Transverse colon (tissue), 4 donors: Measurements from ENCODE around the gene CARD10. TPM values are rescaled to one million over a fixed set of nuclear protein-coding genes. Genes with fewer than 3 reads are reported as not detected.
A peak's percentile ranks its signal among the peaks of the same experiment; 100 is the strongest.

Experiments used
- DNase-seq: peaks from one replicate; pipeline ENCODE4 v3.0.0-alpha.2; 2019
- H3K27ac ChIP-seq, 4 donors: fragments of 200-600 bp; sonication (generic); 2 replicates each; pipeline ENCODE4 v1.5.1; 2016 to 2018; ENCODE audit warnings: inconsistent platforms in 4 of 4
- H3K27me3 ChIP-seq: fragments of 200-600 bp; sonication (generic); 2 replicates; pipeline ENCODE4 v1.5.1; 2017; ENCODE audit warnings: inconsistent platforms
- H3K36me3 ChIP-seq, 4 donors: fragments of 200-600 bp; sonication (generic); 2 replicates each; pipeline ENCODE4 v1.5.1; 2017 to 2019; ENCODE audit warnings: inconsistent platforms in 4 of 4
- H3K4me1 ChIP-seq, 4 donors: fragments of 200-600 bp; sonication (generic); 2 replicates each; pipeline ENCODE4 v1.5.1; 2017 to 2020; ENCODE audit warnings: inconsistent platforms in 4 of 4
- H3K4me3 ChIP-seq, 4 donors: fragments of 200-600 bp; sonication (generic); 1 replicate in 1 of 4; 2 replicates in 3 of 4; pipeline versions ENCODE4 v1.5.1 to v1.6.1; 2017 to 2019; ENCODE audit warnings: inconsistent platforms in 4 of 4
- H3K9me3 ChIP-seq, 2 donors: fragments of 200-600 bp; sonication (generic); 2 replicates each; pipeline ENCODE4 v1.5.1; 2017 to 2019; ENCODE audit warnings: inconsistent platforms in 2 of 2
- CTCF ChIP-seq, 5 experiments: fragments of 200-600 bp in 3 of 5; fragments of 450-650 bp in 2 of 5; sonication (generic) in 3 of 5; IDR thresholded peaks; 1 replicate in 2 of 5; 2 replicates in 3 of 5; pipeline ENCODE4 v1.5.1; 2016 to 2017; ENCODE audit warnings: antibody characterized with exemption in 5 of 5, inconsistent platforms in 3 of 5, mild to moderate bottlenecking in 2 of 5, moderate library complexity in 1 of 5
- EP300 ChIP-seq: sonication (generic); formaldehyde crosslinking; IDR thresholded peaks from one replicate; pipeline ENCODE4 v1.6.1; 2017; ENCODE audit warnings: antibody characterized with exemption, low read depth
- POLR2A ChIP-seq: fragments of 450-650 bp; IDR thresholded peaks from one replicate; pipeline ENCODE4 v1.6.1; 2016; ENCODE audit warnings: antibody characterized with exemption, mild to moderate bottlenecking, moderate library complexity
- POLR2AphosphoS5 ChIP-seq, 3 donors: sonication (generic); formaldehyde crosslinking; IDR thresholded peaks; one replicate each; pipeline ENCODE4 v1.6.1; 2016; ENCODE audit warnings: antibody characterized with exemption in 3 of 3
- WGBS, 2 donors: methylation state at CpG; one replicate each; pipeline ENCODE4 v1.1.5; 2018; ENCODE audit warnings: low coverage in 1 of 2; 5-methylcytosine and 5-hydroxymethylcytosine counted together
- in situ Hi-C, 4 donors: fragments of 200-750 bp; cut with MboI; loops; one replicate each; pipeline versions ENCODE4 v1.15.0 to v1.15.1; 2017; ENCODE audit warnings: low sequenced_read_pairs in 3 of 4, low pct_ligation_motif_present in 1 of 4, low pct_unique_long_range_greater_than_20kb in 1 of 4
- intact Hi-C: fragments of 100-400 bp; cut with DNase I; formaldehyde crosslinking; loops from one replicate; pipeline ENCODE4 v1.15.1; 2023; ENCODE audit warnings: low total_unique reads
- total RNA-seq, 4 donors: library from RNA; depleted of rRNA; stranded (reverse); fragments of >200 nt; gene quantifications; one replicate each; pipeline ENCODE4 v1.1.0, GENCODE V29; 2016

Gene CARD10
- total RNA-seq, 4 donors from 2014 or later, result 46.3 to 166 (median 60.9) TPM

- Histone ChIP-seq H3K27me3 (no peaks in the 10 kb centered on the region), H3K36me3 (no peaks in the 10 kb centered on the region), H3K27ac (peak overlapping the region; percentile 85 to 95 (median 91)), H3K4me3 (no peak overlapping the region), H3K4me1 (peaks cover 10 to 62% (median 60%) of the 10 kb centered on the region in 4 donors), H3K9me3 (no peaks in the 10 kb centered on the region)
- WGBS, 2 donors, result 5 to 61% methylated on average over 4 to 16 of the region's 16 CpGs
- TF ChIP-seq POLR2A, result peak; percentile 87
- TF ChIP-seq EP300, result no peak
- TF ChIP-seq POLR2AphosphoS5 (IDR thresholded peaks at IDR 0.05), result peak; percentile 53 to 86 (median 85)
- no peak for TF ChIP-seq CTCF (IDR thresholded peaks at IDR 0.05)
- intact Hi-C loops, result no loop called here
- DNase-seq, result peak; percentile 93
- in situ Hi-C loops, result no loop called here
These were observed 16.7 kb downstream of the CARD10 start for GRCh38 chr22:37502342-37503182.

- H3K4me1 ChIP-seq, result peaks cover 10 to 62% (median 60%) of the 10 kb centered on the region in 4 donors
- in situ Hi-C loops, result no loop called here
These were observed 17.4 kb downstream of the CARD10 start for GRCh38 chr22:37501610-37502341.

GRCh38 chr22:37500745-37501609 is 18.2 kb downstream of the CARD10 start:
- H3K36me3 ChIP-seq, result peaks cover 0 to 2% (median 0%) of the 10 kb centered on the region in 4 donors
- H3K4me3 ChIP-seq, result peak overlapping the region in 1 of 4 donors; percentile 32
- in situ Hi-C loops (no loop called here), intact Hi-C loops (no loop called here)
- WGBS, 2 donors, result 44 to 46% methylated on average over 3 to 23 of the region's 24 CpGs
- no peaks in the 10 kb centered on the region for H3K27me3 ChIP-seq
- no peaks in the 10 kb centered on the region for H3K9me3 ChIP-seq
- DNase-seq, result peak; percentile 54
- peak overlapping the region; percentile 85 to 95 (median 91) for H3K27ac ChIP-seq
- TF ChIP-seq POLR2A, result no peak
- no peak for TF ChIP-seq POLR2AphosphoS5 (IDR thresholded peaks at IDR 0.05)
- TF ChIP-seq EP300, result no peak
- TF ChIP-seq CTCF (IDR thresholded peaks at IDR 0.05), result no peak
- H3K4me1 ChIP-seq, result peaks cover 10 to 62% (median 60%) of the 10 kb centered on the region in 4 donors

More at GRCh38 chr22:37501610-37502341, 17.4 kb downstream of the CARD10 start:
- Histone ChIP-seq H3K9me3 (no peaks in the 10 kb centered on the region), H3K4me3 (peak overlapping the region in 2 of 4 donors; percentile 5 to 32), H3K36me3 (no peaks in the 10 kb centered on the region), H3K27me3 (no peaks in the 10 kb centered on the region), H3K27ac (peak overlapping the region; percentile 85 to 95 (median 91))
- TF ChIP-seq EP300 (peak; percentile 52), CTCF (IDR thresholded peaks at IDR 0.05) (no peak), POLR2AphosphoS5 (IDR thresholded peaks at IDR 0.05) (peak; percentile 27 to 73 (median 69)), POLR2A (peak; percentile 65)
- DNase-seq, result peak; percentile 92
- intact Hi-C loops, result no loop called here
- 39 to 42% methylated on average over 4 to 14 of the region's 14 CpGs for WGBS, 2 donors
